Neural cell (in vitro differentiated cells): Measurements from ENCODE around the gene PARVG. TPM values are rescaled to one million over a fixed set of nuclear protein-coding genes. Genes with fewer than 3 reads are reported as not detected.

Source experiments
- H2AFZ ChIP-seq: fragments of 200-600, 300-800 bp; sonication (generic), shearing (Covaris generic); 2 replicates; pipeline ENCODE4 v1.6.0; 2014; ENCODE audit warnings: low read depth, mild to moderate bottlenecking, antibody characterized with exemption, low read length, moderate library complexity
- H3F3A ChIP-seq: fragments of 200-600 bp; shearing (Covaris generic); 2 replicates; pipeline ENCODE4 v1.6.1; 2016; ENCODE audit warnings: mild to moderate bottlenecking, moderate library complexity, mixed read lengths, antibody characterized with exemption, low read length; ENCODE audit not compliant: insufficient read depth, poor library complexity, severe bottlenecking
- H3K27ac ChIP-seq: fragments of 200-600, 300-800 bp; sonication (generic), shearing (Covaris generic); 2 replicates; pipeline ENCODE4 v1.5.1; 2014; ENCODE audit warnings: mild to moderate bottlenecking, low read length, moderate library complexity
- H3K27me3 ChIP-seq: fragments of 300-800, 200-600 bp; sonication (generic), shearing (Covaris generic); 2 replicates; pipeline ENCODE4 v1.6.0; 2014; ENCODE audit warnings: mild to moderate bottlenecking, low read depth, low read length, moderate library complexity; ENCODE audit not compliant: insufficient read depth
- H3K36me3 ChIP-seq: fragments of 300-800, 200-600 bp; sonication (generic), shearing (Covaris generic); 2 replicates; pipeline ENCODE4 v1.5.1; 2014; ENCODE audit warnings: mild to moderate bottlenecking, antibody characterized with exemption, low read length, moderate library complexity; ENCODE audit not compliant: insufficient read depth
- H3K4me2 ChIP-seq: fragments of 300-800, 200-600 bp; sonication (generic), shearing (Covaris generic); 2 replicates; pipeline ENCODE4 v1.6.0; 2014; ENCODE audit warnings: mild to moderate bottlenecking, low read length
- H3K4me3 ChIP-seq: fragments of 300-800, 200-600 bp; sonication (generic), shearing (Covaris generic); 2 replicates; pipeline ENCODE4 v1.5.1; 2014; ENCODE audit warnings: mild to moderate bottlenecking, low read length, moderate library complexity
- H3K79me2 ChIP-seq: fragments of 200-600 bp; shearing (Covaris generic); replicated peaks from 2 replicates; pipeline ENCODE4 v1.6.0; 2014; ENCODE audit warnings: mild to moderate bottlenecking, low read length, moderate library complexity; ENCODE audit not compliant: insufficient read depth
- H3K9ac ChIP-seq: fragments of 300-800, 200-600 bp; sonication (generic), shearing (Covaris generic); 2 replicates; pipeline ENCODE4 v1.6.1; 2016; ENCODE audit warnings: mild to moderate bottlenecking, low read length, mixed read lengths
- H3K9me2 ChIP-seq: fragments of 200-600 bp; shearing (Covaris generic); 2 replicates; pipeline ENCODE4 v1.6.1; 2016; ENCODE audit warnings: mild to moderate bottlenecking, low read length, mixed read lengths; ENCODE audit not compliant: insufficient read depth
- H3K9me3 ChIP-seq: fragments of 200-600, 300-800 bp; sonication (generic), shearing (Covaris generic); 2 replicates; pipeline ENCODE4 v1.6.1; 2016; ENCODE audit warnings: mild to moderate bottlenecking, mixed run types, low read length, moderate library complexity, mixed read lengths
- H4K20me1 ChIP-seq: fragments of 200-600 bp; shearing (Covaris generic); 2 replicates; pipeline ENCODE4 v1.6.1; 2016; ENCODE audit warnings: mild to moderate bottlenecking, mixed run types; ENCODE audit not compliant: insufficient read depth
- CTCF ChIP-seq: fragments of 450-650 bp; IDR thresholded peaks from 2 replicates; pipeline ENCODE4 v1.5.1; 2014; ENCODE audit warnings: antibody characterized with exemption, mild to moderate bottlenecking, moderate library complexity; ENCODE audit not compliant: poor library complexity, severe bottlenecking
- EP300 ChIP-seq: fragments of 450-650 bp; conservative IDR thresholded peaks from 2 replicates; pipeline ENCODE4 v1.6.1; 2014; ENCODE audit warnings: antibody characterized with exemption, mild to moderate bottlenecking, moderate library complexity; ENCODE audit not compliant: poor library complexity, severe bottlenecking
- EZH2 ChIP-seq: fragments of 200-600, 300-800 bp; shearing (Covaris generic), sonication (generic); IDR thresholded peaks from 2 replicates; pipeline ENCODE4 v1.6.1; 2014; ENCODE audit warnings: antibody characterized with exemption, low read length, borderline replicate concordance, mild to moderate bottlenecking; ENCODE audit not compliant: insufficient read depth, poor library complexity, severe bottlenecking
- MXI1 ChIP-seq: fragments of 450-650 bp; conservative IDR thresholded peaks from 2 replicates; pipeline ENCODE4 v1.6.1; 2014; ENCODE audit warnings: antibody characterized with exemption, mild to moderate bottlenecking; ENCODE audit not compliant: poor library complexity, severe bottlenecking
- POLR2AphosphoS5 ChIP-seq: IDR thresholded peaks from 2 replicates; pipeline ENCODE4 v1.6.1; 2012
- RAD21 ChIP-seq: fragments of 450-650 bp; conservative IDR thresholded peaks from 2 replicates; pipeline ENCODE4 v1.6.1; 2014; ENCODE audit warnings: antibody characterized with exemption, mild to moderate bottlenecking, moderate library complexity
- SMC3 ChIP-seq: fragments of 450-650 bp; conservative IDR thresholded peaks from 2 replicates; pipeline ENCODE4 v1.6.1; 2014; ENCODE audit warnings: antibody characterized with exemption, mild to moderate bottlenecking, moderate library complexity; ENCODE audit not compliant: poor library complexity
- TAF1 ChIP-seq: IDR thresholded peaks from 2 replicates; pipeline ENCODE4 v1.6.1; 2012; ENCODE audit warnings: low read depth
- polyA plus RNA-seq: library from polyadenylated mRNA; depleted of rRNA; stranded (reverse); fragments of >200 nt; gene quantifications from 2 replicates; pipeline ENCODE4 v1.2.3, GENCODE V29; 2014
- TF ChIP-seq, protein P1 (sequence below): IDR thresholded peaks from 2 replicates; pipeline ENCODE4 v1.6.1; 2012; ENCODE audit warnings: borderline replicate concordance

Gene PARVG
- polyA plus RNA-seq, 1 donor from 2014 or later = not detected

DNA sequence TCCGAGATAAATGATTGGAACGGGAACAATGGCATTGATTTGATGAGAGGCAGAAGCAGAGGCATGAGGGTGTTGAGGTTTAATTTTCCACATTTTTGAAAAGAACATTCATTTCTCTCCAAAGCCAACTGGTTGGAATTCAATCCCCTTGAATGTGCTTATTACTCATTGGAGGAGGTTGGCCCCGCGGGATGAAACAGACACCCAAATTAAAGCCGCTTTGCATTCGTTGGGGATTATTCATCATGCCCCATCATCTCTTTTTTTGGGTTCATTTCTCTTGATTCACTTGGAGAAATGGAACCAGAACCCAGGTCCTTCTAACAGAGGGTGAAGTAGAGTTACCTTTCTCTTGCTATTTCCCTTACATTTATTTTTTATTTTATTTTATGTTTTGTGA is 47.6 kb upstream of the PARVG start:
- H4K20me1 ChIP-seq = no peaks in the 10 kb centered on the region
- no peaks in the 10 kb centered on the region for H3K79me2 ChIP-seq
- H3K36me3 ChIP-seq = no peaks in the 10 kb centered on the region
- H3K4me2 ChIP-seq = no peak overlapping the region
- H3K27me3 ChIP-seq = no peaks in the 10 kb centered on the region
- no peaks in the 10 kb centered on the region for H3F3A ChIP-seq
- TF ChIP-seq EP300 (no peak), MXI1 (no peak), EZH2 (no peak), RAD21 (no peak), SMC3 (no peak), CTCF (no peak), TAF1 (no peak), POLR2AphosphoS5 (no peak)
- TF ChIP-seq, protein P1, sequence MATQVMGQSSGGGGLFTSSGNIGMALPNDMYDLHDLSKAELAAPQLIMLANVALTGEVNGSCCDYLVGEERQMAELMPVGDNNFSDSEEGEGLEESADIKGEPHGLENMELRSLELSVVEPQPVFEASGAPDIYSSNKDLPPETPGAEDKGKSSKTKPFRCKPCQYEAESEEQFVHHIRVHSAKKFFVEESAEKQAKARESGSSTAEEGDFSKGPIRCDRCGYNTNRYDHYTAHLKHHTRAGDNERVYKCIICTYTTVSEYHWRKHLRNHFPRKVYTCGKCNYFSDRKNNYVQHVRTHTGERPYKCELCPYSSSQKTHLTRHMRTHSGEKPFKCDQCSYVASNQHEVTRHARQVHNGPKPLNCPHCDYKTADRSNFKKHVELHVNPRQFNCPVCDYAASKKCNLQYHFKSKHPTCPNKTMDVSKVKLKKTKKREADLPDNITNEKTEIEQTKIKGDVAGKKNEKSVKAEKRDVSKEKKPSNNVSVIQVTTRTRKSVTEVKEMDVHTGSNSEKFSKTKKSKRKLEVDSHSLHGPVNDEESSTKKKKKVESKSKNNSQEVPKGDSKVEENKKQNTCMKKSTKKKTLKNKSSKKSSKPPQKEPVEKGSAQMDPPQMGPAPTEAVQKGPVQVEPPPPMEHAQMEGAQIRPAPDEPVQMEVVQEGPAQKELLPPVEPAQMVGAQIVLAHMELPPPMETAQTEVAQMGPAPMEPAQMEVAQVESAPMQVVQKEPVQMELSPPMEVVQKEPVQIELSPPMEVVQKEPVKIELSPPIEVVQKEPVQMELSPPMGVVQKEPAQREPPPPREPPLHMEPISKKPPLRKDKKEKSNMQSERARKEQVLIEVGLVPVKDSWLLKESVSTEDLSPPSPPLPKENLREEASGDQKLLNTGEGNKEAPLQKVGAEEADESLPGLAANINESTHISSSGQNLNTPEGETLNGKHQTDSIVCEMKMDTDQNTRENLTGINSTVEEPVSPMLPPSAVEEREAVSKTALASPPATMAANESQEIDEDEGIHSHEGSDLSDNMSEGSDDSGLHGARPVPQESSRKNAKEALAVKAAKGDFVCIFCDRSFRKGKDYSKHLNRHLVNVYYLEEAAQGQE = no peak
- H3K9ac ChIP-seq = no peak overlapping the region
- no peaks in the 10 kb centered on the region for H3K9me3 ChIP-seq
- H3K27ac ChIP-seq = no peak overlapping the region
- H3K9me2 ChIP-seq = no peaks in the 10 kb centered on the region
- H3K4me3 ChIP-seq = no peak overlapping the region
- H2AFZ ChIP-seq = no peak overlapping the region

- no peak overlapping the region for H3K4me2 ChIP-seq
- no peak overlapping the region for H3K27ac ChIP-seq
These were observed 46.7 kb upstream of the PARVG start for GRCh38 chr22:44133901-44134571.

More at GRCh38 chr22:44133901-44134571, 46.7 kb upstream of the PARVG start:
- no peaks in the 10 kb centered on the region for H3F3A ChIP-seq
- no peak overlapping the region for H2AFZ ChIP-seq
- no peaks in the 10 kb centered on the region for H3K9me2 ChIP-seq
- TF ChIP-seq CTCF (no peak), SMC3 (no peak), MXI1 (no peak), EP300 (no peak), TAF1 (no peak), EZH2 (no peak), RAD21 (no peak), POLR2AphosphoS5 (no peak)
- TF ChIP-seq, protein P1 = no peak
- no peaks in the 10 kb centered on the region for H3K9me3 ChIP-seq
- H3K4me3 ChIP-seq = no peak overlapping the region
- H3K27me3 ChIP-seq = no peaks in the 10 kb centered on the region
- no peak overlapping the region for H3K9ac ChIP-seq
- no peaks in the 10 kb centered on the region for H3K79me2 ChIP-seq
- no peaks in the 10 kb centered on the region for H3K36me3 ChIP-seq
- H4K20me1 ChIP-seq = no peaks in the 10 kb centered on the region
